ENCODE results near the gene ASAP3. TPM values are rescaled to one million over a fixed set of nuclear protein-coding genes. Genes with fewer than 3 reads are reported as not detected.
A peak's percentile ranks its signal among the peaks of the same experiment; 100 is the strongest.

The ASAP3 gene
- total and polyA plus RNA-seq, 8 donors: 24.9 to 228 (median 30.5) TPM

GRCh38 chr1:23484253-23485001 lies 448 bp upstream of the ASAP3 start:
- DNase-seq: peak; percentile 93 to 98
- peaks cover 0 to 18% (median 0%) of the 10 kb centered on the region in 3 donors for H3K27me3 ChIP-seq
- no peak for TF ChIP-seq EP300 (IDR thresholded peaks at IDR 0.05)
- peak in 1 of 3 donors; percentile 0 for TF ChIP-seq POLR2AphosphoS5 (IDR thresholded peaks at IDR 0.05)
- peaks cover 18 to 51% (median 40%) of the 10 kb centered on the region in 4 donors for H3K4me1 ChIP-seq
- WGBS, 5 donors: 6 to 9% (median 7%) methylated on average over 28 to 54 of the region's 54 CpGs
- intact Hi-C loops (cut with DNase I; ENCODE audit: low total_unique reads): no loop called here
- peak overlapping the region; percentile 63 to 98 (median 92) for H3K4me3 ChIP-seq
- H3K36me3 ChIP-seq: no peaks in the 10 kb centered on the region
- H3K9me3 ChIP-seq: no peaks in the 10 kb centered on the region
- peak overlapping the region; percentile 81 to 96 (median 90) for H3K27ac ChIP-seq

GRCh38 chr1:23481904-23482303 lies 2.1 kb downstream of the ASAP3 start:
- H3K9me3 ChIP-seq: no peaks in the 10 kb centered on the region
- TF ChIP-seq CTCF (IDR thresholded peaks at IDR 0.05) (no peak), POLR2AphosphoS5 (IDR thresholded peaks at IDR 0.05) (no peak), EP300 (IDR thresholded peaks at IDR 0.05) (no peak), POLR2A (IDR thresholded peaks at IDR 0.05) (no peak)
- peaks cover 26 to 72% (median 56%) of the 10 kb centered on the region in 4 donors for H3K4me1 ChIP-seq
- intact Hi-C loops (cut with DNase I; ENCODE audit: low total_unique reads): no loop called here
- no peaks in the 10 kb centered on the region for H3K36me3 ChIP-seq
- DNase-seq: no peak
- H3K27me3 ChIP-seq: peaks cover 0 to 18% (median 0%) of the 10 kb centered on the region in 3 donors
- WGBS, 5 donors: 91 to 97% (median 93%) methylated on average over 6 of the region's 6 CpGs
- no peak overlapping the region for H3K4me3 ChIP-seq
- H3K27ac ChIP-seq: peak overlapping the region in 2 of 5 donors; percentile 38 to 67

GRCh38 chr1:23481026-23481597 lies 2.9 kb downstream of the ASAP3 start:
- no peaks in the 10 kb centered on the region for H3K9me3 ChIP-seq
- intact Hi-C loops (cut with DNase I; ENCODE audit: low total_unique reads): no loop called here
- no peaks in the 10 kb centered on the region for H3K36me3 ChIP-seq
- peaks cover 26 to 72% (median 56%) of the 10 kb centered on the region in 4 donors for H3K4me1 ChIP-seq
- 75 to 83% (median 78%) methylated on average over 7 of the region's 7 CpGs for WGBS, 5 donors
- H3K4me3 ChIP-seq: no peak overlapping the region
- DNase-seq: no peak
- H3K27ac ChIP-seq: peak overlapping the region in 2 of 5 donors; percentile 38 to 67
- TF ChIP-seq CTCF (IDR thresholded peaks at IDR 0.05) (no peak), POLR2AphosphoS5 (IDR thresholded peaks at IDR 0.05) (no peak), EP300 (IDR thresholded peaks at IDR 0.05) (no peak), POLR2A (IDR thresholded peaks at IDR 0.05) (no peak)
- H3K27me3 ChIP-seq: peaks cover 0 to 18% (median 0%) of the 10 kb centered on the region in 3 donors

- H3K27ac ChIP-seq: peak overlapping the region in 4 of 5 donors; percentile 31 to 78 (median 61)
These were observed 3.6 kb downstream of the ASAP3 start for GRCh38 chr1:23480187-23481025.

More at GRCh38 chr1:23480187-23481025, 3.6 kb downstream of the ASAP3 start:
- TF ChIP-seq POLR2A (IDR thresholded peaks at IDR 0.05): no peak
- no peak for TF ChIP-seq POLR2AphosphoS5 (IDR thresholded peaks at IDR 0.05)
- TF ChIP-seq EP300 (IDR thresholded peaks at IDR 0.05): no peak
- TF ChIP-seq CTCF (IDR thresholded peaks at IDR 0.05): no peak
- Histone ChIP-seq H3K27me3 (peaks cover 0 to 18% (median 0%) of the 10 kb centered on the region in 3 donors), H3K4me1 (peaks cover 26 to 76% (median 59%) of the 10 kb centered on the region in 4 donors), H3K9me3 (no peaks in the 10 kb centered on the region), H3K36me3 (no peaks in the 10 kb centered on the region), H3K4me3 (no peak overlapping the region)
- 82 to 89% (median 87%) methylated on average over 4 of the region's 4 CpGs for WGBS, 5 donors
- intact Hi-C loops (cut with DNase I; ENCODE audit: low total_unique reads): no loop called here
- DNase-seq: no peak
